GM12891 (cell line): Measurements from ENCODE around the gene CAMP.

Source experiments
- PAX5 ChIP-seq: IDR thresholded peaks from 2 replicates; pipeline ENCODE4 v1.6.1; 2011; ENCODE audit warnings: low read length, moderate library complexity, mild to moderate bottlenecking; ENCODE audit not compliant: insufficient read depth, severe bottlenecking
- POLR2A ChIP-seq: IDR thresholded peaks from 2 replicates; pipeline ENCODE4 v1.6.1; 2011; ENCODE audit warnings: low read depth, low read length, control low read depth
- POLR2AphosphoS5 ChIP-seq: IDR thresholded peaks from 2 replicates; pipeline ENCODE4 v1.6.1; 2011; ENCODE audit warnings: low read depth, low read length, control low read depth
- POU2F2 ChIP-seq: IDR thresholded peaks from 2 replicates; pipeline ENCODE4 v1.6.1; 2011; ENCODE audit warnings: low read depth, mild to moderate bottlenecking, control low read depth, low read length, moderate library complexity
- SPI1 ChIP-seq: IDR thresholded peaks from 2 replicates; pipeline ENCODE4 v1.6.1; 2011; ENCODE audit warnings: low read depth, low read length, control low read depth
- TAF1 ChIP-seq: IDR thresholded peaks from 2 replicates; pipeline ENCODE4 v1.6.1; 2011; ENCODE audit warnings: low read depth, low read length, control low read depth

GRCh38 chr3:48187301-48187578 lies 36.1 kb upstream of the CAMP start:
- TF ChIP-seq POLR2A (no peak), POLR2AphosphoS5 (no peak), TAF1 (no peak), PAX5 (no peak), SPI1 (no peak), POU2F2 (no peak)
